BLaER1 (cell line): ENCODE results near the gene IL36G.

Experiments used
- H3K27ac ChIP-seq: shearing (Covaris generic); formaldehyde crosslinking; 2 replicates; pipeline ENCODE4 v1.8.1; 2022
- H3K27me3 ChIP-seq: shearing (Covaris generic); formaldehyde crosslinking; 2 replicates; pipeline ENCODE4 v1.8.1; 2022
- H3K36me3 ChIP-seq: shearing (Covaris generic); formaldehyde crosslinking; 2 replicates; pipeline ENCODE4 v1.8.1; 2022
- H3K4me1 ChIP-seq: shearing (Covaris generic); formaldehyde crosslinking; 2 replicates; pipeline ENCODE4 v1.8.1; 2022
- H3K4me2 ChIP-seq: shearing (Covaris generic); formaldehyde crosslinking; 2 replicates; pipeline ENCODE4 v1.8.1; 2022
- H3K4me3 ChIP-seq: shearing (Covaris generic); formaldehyde crosslinking; 2 replicates; pipeline ENCODE4 v1.8.1; 2022
- H3K9ac ChIP-seq: shearing (Covaris generic); formaldehyde crosslinking; 2 replicates; pipeline ENCODE4 v1.8.1; 2022
- H3K9me3 ChIP-seq: shearing (Covaris generic); formaldehyde crosslinking; 2 replicates; pipeline ENCODE4 v1.8.1; 2022
- H4K20me1 ChIP-seq: shearing (Covaris generic); formaldehyde crosslinking; 2 replicates; pipeline ENCODE4 v1.8.1; 2022
- Cebpa-rat ChIP-seq: shearing (Covaris generic); IDR thresholded peaks from 2 replicates; pipeline ENCODE4 v1.8.1; 2022

The IL36G gene

DNA sequence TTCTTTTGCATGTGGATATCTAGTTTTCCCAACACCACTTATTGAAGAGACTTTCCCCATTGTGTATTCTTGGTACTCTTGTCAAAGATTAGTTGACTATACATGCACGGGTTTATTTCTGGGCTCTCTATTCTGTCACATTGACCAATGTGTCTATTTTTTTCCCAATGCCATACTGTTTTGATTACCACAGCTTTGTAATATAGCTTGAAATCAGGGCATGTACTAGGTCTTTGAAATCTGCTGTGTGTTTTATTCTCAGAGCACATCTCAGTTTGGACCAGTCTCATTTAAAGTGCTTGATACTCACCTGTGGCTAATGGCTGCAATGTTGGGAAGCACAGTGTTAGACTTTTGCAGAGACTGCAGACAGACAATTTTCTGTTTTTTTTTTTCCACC lies 32.8 kb upstream of the IL36G start:
- Histone ChIP-seq H3K9ac (no peak overlapping the region), H3K4me3 (no peak overlapping the region), H3K36me3 (peaks cover 7% of the 10 kb centered on the region; the same call in 1 of the 2 replicates), H3K9me3 (peaks cover 35% of the 10 kb centered on the region), H3K27ac (no peak overlapping the region), H3K4me1 (peaks cover 4% of the 10 kb centered on the region; the same call in 1 of the 2 replicates), H3K4me2 (no peak overlapping the region), H3K27me3 (no peaks in the 10 kb centered on the region; the same call in 1 of the 2 replicates), H4K20me1 (no peaks in the 10 kb centered on the region)
- no peak for TF ChIP-seq Cebpa-rat

DNA sequence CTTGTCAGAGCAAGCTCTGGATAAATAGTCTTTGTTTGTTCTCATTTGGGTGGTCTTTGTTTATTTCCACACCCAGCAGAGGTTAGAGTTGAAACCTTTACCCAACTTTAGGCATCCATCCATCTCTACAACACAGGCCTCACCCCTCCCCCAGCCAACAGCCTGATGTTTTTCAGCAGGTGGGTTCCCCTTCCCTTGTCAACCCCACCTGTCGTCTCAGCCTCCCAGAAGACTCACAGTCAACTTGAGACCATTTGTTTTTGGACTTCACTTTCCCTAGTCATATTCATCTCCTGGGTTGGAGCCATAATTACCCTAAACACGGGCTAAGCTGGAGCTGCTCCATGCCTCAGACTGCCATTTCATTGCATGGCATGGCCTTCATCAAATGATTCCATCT lies 31.7 kb upstream of the IL36G start:
- H3K36me3 ChIP-seq: peaks cover 7% of the 10 kb centered on the region; the same call in 1 of the 2 replicates
- no peak overlapping the region for H3K4me2 ChIP-seq
- no peak overlapping the region for H3K9ac ChIP-seq
- peaks cover 4% of the 10 kb centered on the region; the same call in 1 of the 2 replicates for H3K4me1 ChIP-seq
- H4K20me1 ChIP-seq: no peaks in the 10 kb centered on the region
- H3K27me3 ChIP-seq: no peaks in the 10 kb centered on the region; the same call in 1 of the 2 replicates
- no peak for TF ChIP-seq Cebpa-rat
- H3K4me3 ChIP-seq: no peak overlapping the region
- peaks cover 35% of the 10 kb centered on the region for H3K9me3 ChIP-seq
- no peak overlapping the region for H3K27ac ChIP-seq

GRCh38 chr2:112947374-112947773 lies 30.4 kb upstream of the IL36G start:
- Histone ChIP-seq H3K4me2 (no peak overlapping the region), H3K4me1 (no peaks in the 10 kb centered on the region)

DNA sequence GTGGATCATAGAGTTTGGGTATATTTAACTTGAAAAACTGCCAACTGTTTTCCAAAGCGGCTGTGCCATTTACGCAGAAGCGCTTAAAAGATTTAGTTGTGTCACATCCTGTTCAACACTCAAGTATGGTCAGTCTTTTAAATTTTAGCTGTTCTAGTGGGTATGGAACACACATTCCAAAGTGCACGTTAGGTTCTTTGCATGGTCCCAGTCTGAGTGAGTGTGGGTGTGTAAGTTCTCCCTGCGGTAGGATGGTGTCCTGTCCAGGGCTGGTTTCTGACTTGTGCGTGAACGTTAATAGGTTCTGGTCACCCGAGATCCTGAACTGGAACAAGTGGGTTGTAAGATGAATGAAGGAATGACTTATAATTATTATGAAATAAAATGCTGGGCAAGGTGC lies 28.4 kb upstream of the IL36G start:
- TF ChIP-seq Cebpa-rat: no peak
- no peak overlapping the region for H3K4me2 ChIP-seq
- no peak overlapping the region for H3K9ac ChIP-seq
- H3K27me3 ChIP-seq: no peaks in the 10 kb centered on the region
- H4K20me1 ChIP-seq: no peaks in the 10 kb centered on the region
- H3K27ac ChIP-seq: no peak overlapping the region
- H3K4me1 ChIP-seq: no peaks in the 10 kb centered on the region
- H3K9me3 ChIP-seq: peaks cover 38% of the 10 kb centered on the region
- H3K36me3 ChIP-seq: peaks cover 7% of the 10 kb centered on the region; the same call in 1 of the 2 replicates
- H3K4me3 ChIP-seq: no peak overlapping the region

More at GRCh38 chr2:112947374-112947773, 30.4 kb upstream of the IL36G start:
- H3K36me3 ChIP-seq: peaks cover 7% of the 10 kb centered on the region; the same call in 1 of the 2 replicates
- H3K4me3 ChIP-seq: no peak overlapping the region
- no peak overlapping the region for H3K9ac ChIP-seq
- no peak for TF ChIP-seq Cebpa-rat
- H3K9me3 ChIP-seq: peaks cover 38% of the 10 kb centered on the region
- H3K27ac ChIP-seq: no peak overlapping the region
- H3K27me3 ChIP-seq: no peaks in the 10 kb centered on the region; the same call in 1 of the 2 replicates
- H4K20me1 ChIP-seq: no peaks in the 10 kb centered on the region

DNA sequence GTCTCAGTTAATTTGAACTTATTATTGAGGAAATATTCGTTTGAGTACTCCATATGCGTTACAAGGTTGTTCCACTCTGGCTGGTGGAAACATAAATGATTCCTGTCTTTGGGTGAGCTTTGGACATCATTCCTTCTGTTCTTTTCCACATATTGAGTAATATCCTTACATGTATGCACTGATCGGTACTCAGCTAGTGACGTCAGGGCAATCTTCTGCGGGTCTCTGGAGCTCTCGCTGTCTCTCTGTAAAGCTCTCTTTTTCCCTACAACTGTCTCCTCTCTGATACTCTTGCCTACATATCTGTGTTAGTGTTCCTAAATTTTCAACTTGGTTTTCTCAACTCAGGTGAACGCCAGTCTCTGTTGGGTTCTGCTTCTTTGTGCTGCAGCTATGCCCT lies 23.4 kb upstream of the IL36G start:
- H3K9ac ChIP-seq: no peak overlapping the region
- no peaks in the 10 kb centered on the region for H4K20me1 ChIP-seq
- H3K4me2 ChIP-seq: no peak overlapping the region
- H3K4me3 ChIP-seq: no peak overlapping the region
- H3K9me3 ChIP-seq: 0 out of 2 replicates have a peak, but pooled peaks cover 4% of the 10 kb centered on the region
- 0 out of 2 replicates have a peak, but pooled peaks cover 5% of the 10 kb centered on the region for H3K4me1 ChIP-seq
- H3K27me3 ChIP-seq: no peaks in the 10 kb centered on the region
- no peak overlapping the region for H3K27ac ChIP-seq
- no peaks in the 10 kb centered on the region for H3K36me3 ChIP-seq
- TF ChIP-seq Cebpa-rat: no peak

- Histone ChIP-seq H3K27me3 (no peaks in the 10 kb centered on the region), H4K20me1 (no peaks in the 10 kb centered on the region), H3K9me3 (no peaks in the 10 kb centered on the region), H3K4me2 (no peak overlapping the region), H3K9ac (no peak overlapping the region), H3K27ac (no peak overlapping the region), H3K4me3 (no peak overlapping the region), H3K4me1 (0 out of 2 replicates have a peak, but pooled peaks cover 5% of the 10 kb centered on the region), H3K36me3 (no peaks in the 10 kb centered on the region)
- no peak for TF ChIP-seq Cebpa-rat
These were observed 20.3 kb upstream of the IL36G start for GRCh38 chr2:112957511-112957910.

GRCh38 chr2:112958428-112959108 lies 19.2 kb upstream of the IL36G start:
- Histone ChIP-seq H3K4me1 (0 out of 2 replicates have a peak, but pooled peaks cover 5% of the 10 kb centered on the region), H3K4me3 (no peak overlapping the region), H3K27me3 (no peaks in the 10 kb centered on the region), H4K20me1 (no peaks in the 10 kb centered on the region), H3K36me3 (no peaks in the 10 kb centered on the region), H3K27ac (no peak overlapping the region), H3K4me2 (no peak overlapping the region), H3K9me3 (no peaks in the 10 kb centered on the region), H3K9ac (no peak overlapping the region)
- 0 out of 2 replicates have a peak, but pooled peaks have one; percentile 33 for TF ChIP-seq Cebpa-rat

GRCh38 chr2:112959109-112959812 lies 18.5 kb upstream of the IL36G start:
- Histone ChIP-seq H3K36me3 (no peaks in the 10 kb centered on the region), H3K27ac (no peak overlapping the region), H3K27me3 (no peaks in the 10 kb centered on the region), H3K4me2 (no peak overlapping the region), H3K4me1 (0 out of 2 replicates have a peak, but pooled peaks cover 5% of the 10 kb centered on the region), H3K9me3 (no peaks in the 10 kb centered on the region), H3K9ac (no peak overlapping the region), H4K20me1 (no peaks in the 10 kb centered on the region), H3K4me3 (no peak overlapping the region)
- TF ChIP-seq Cebpa-rat: no peak

- no peak overlapping the region for H3K4me3 ChIP-seq
- H3K9me3 ChIP-seq: no peaks in the 10 kb centered on the region
- no peak for TF ChIP-seq Cebpa-rat
- H3K27me3 ChIP-seq: no peaks in the 10 kb centered on the region
- 0 out of 2 replicates have a peak, but pooled peaks cover 5% of the 10 kb centered on the region for H3K4me1 ChIP-seq
- no peak overlapping the region for H3K27ac ChIP-seq
- H3K4me2 ChIP-seq: no peak overlapping the region
- H3K9ac ChIP-seq: no peak overlapping the region
- H3K36me3 ChIP-seq: no peaks in the 10 kb centered on the region
- no peaks in the 10 kb centered on the region for H4K20me1 ChIP-seq
These were observed 17.5 kb upstream of the IL36G start for GRCh38 chr2:112960230-112960825.
